Measurements from ENCODE around the gene PDZRN4. TPM values are rescaled to one million over a fixed set of nuclear protein-coding genes. Genes with fewer than 3 reads are reported as not detected.

The PDZRN4 gene
- total RNA-seq, 8 experiments from 2014 or later = 0.13 to 32.8 (median 5.4) TPM

DNA sequence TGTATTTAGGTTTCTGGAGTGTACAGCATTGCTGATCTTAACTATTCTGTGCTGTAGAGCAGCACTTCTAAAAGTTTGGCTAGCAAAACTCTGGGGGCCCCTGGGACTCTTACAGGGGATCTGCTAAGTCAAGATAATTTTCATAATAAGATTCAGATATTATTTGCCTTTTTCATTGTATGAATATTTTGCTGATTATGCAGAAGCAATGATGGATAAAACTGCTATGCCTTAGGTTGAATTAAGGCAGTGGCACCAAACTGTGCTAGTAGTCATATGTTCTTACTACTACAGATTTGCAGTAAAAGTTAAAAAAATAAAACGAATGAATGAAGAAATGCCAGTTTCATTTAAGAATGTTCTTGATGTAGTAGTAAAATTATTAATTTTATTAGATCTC, 160.1 kb downstream of the PDZRN4 start:
- in situ Hi-C loops (cut with MboI; ENCODE audit: low pct_unique_long_range_greater_than_20kb in 2 of 9, low sequenced_read_pairs in 9 of 9, unreplicated experiment in 9 of 9) = no loop called here
- Histone ChIP-seq H3K4me1 (replicated peaks in 1 of 2) (peaks cover 10 to 26% of the 10 kb centered on the region in 2 donors), H3K4me3 (no peak overlapping the region), H3K27ac (no peak overlapping the region)
- 0 to 88% (median 67%) methylated on average over 1 of the region's 1 CpG; no CpG with 5 or more reads in 1 of the 10 experiments for WGBS, 10 experiments
- ATAC-seq (replicated peaks in 6 of 8) = no peak

DNA sequence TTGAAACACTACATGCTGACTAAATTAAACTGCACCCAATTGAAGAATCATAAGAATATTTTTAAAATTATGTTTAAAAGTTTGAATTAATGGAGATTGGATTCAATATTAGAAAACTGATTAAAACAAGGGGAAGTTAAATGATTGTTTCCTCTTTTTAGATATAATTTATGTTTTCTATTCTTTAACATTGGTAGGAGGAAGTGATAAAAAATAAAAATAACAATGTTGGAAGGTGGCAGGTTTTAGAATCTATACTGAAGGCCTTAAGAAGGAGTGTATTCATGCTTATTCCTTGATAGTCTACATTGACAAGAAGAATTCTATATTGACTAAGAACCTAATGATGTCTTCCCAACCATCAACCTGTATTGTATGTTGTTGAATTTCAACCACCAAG, 168.1 kb downstream of the PDZRN4 start:
- Histone ChIP-seq H3K4me1 (replicated peaks in 1 of 2) (peaks cover 3 to 4% of the 10 kb centered on the region in 2 donors), H3K27ac (no peak overlapping the region), H3K4me3 (no peak overlapping the region)
- in situ Hi-C loops (cut with MboI; ENCODE audit: low pct_unique_long_range_greater_than_20kb in 2 of 9, low sequenced_read_pairs in 9 of 9, unreplicated experiment in 9 of 9) = no loop called here
- ATAC-seq (replicated peaks in 6 of 8) = no peak

DNA sequence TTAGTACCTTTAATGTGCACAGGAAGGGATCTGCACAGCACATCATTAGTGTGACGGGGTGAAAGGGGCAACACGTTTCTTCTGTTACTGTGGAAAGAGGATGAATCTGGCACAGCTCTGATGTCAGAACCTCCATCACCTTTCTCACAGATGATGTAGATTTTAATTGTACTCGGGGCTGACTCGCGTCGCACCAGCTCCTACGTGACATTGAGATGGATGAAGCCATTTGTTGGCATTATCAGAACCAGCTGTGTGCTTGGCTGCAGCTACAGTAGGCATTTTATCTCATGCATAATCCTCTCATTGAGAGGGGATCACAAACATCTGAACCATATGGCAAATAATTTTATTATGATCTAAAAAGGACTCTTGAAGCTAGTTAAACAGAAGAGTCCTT, 173.6 kb downstream of the PDZRN4 start:
- WGBS, 10 experiments = 0 to 80% (median 22%) methylated on average over 1 to 7 of the region's 7 CpGs; no CpG with 5 or more reads in 3 of the 10 experiments
- no peak overlapping the region for H3K4me3 ChIP-seq
- in situ Hi-C loops (cut with MboI; ENCODE audit: low pct_unique_long_range_greater_than_20kb in 2 of 9, low sequenced_read_pairs in 9 of 9, unreplicated experiment in 9 of 9) = no loop called here

DNA sequence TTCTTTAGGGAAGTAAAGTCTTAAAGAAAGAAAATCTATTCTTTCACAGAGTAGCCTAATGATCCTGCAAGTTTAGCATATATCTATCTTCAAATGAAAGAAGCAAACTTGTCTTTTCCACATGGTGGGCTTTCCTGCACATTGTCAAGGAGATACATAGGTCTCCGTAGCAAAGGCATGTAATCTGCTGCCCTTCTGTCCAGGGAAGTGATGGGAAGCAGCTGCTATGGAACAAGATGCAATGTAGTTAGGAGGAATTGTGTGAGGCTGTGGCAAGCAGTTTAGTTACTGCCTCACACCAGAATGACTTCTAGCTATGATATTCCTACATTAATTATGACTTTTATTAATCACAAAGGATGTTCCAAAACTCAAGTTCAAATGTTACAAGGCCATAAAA, 174.4 kb downstream of the PDZRN4 start:
- peaks cover 12 to 15% of the 10 kb centered on the region in 2 donors for H3K4me1 ChIP-seq (replicated peaks in 1 of 2)
- 0 to 29% (median 17%) methylated on average over 1 of the region's 1 CpG; no CpG with 5 or more reads in 4 of the 10 experiments for WGBS, 10 experiments
- in situ Hi-C loops (cut with MboI; ENCODE audit: low pct_unique_long_range_greater_than_20kb in 2 of 9, low sequenced_read_pairs in 9 of 9, unreplicated experiment in 9 of 9) = no loop called here
- no peak overlapping the region for H3K27ac ChIP-seq
- ATAC-seq (replicated peaks in 6 of 8) = peak in 1 of 8 experiments; percentile 37
- no peak overlapping the region for H3K4me3 ChIP-seq

More for the DNA sequence above, 173.6 kb downstream of the PDZRN4 start:
- H3K27ac ChIP-seq = peak overlapping the region; percentile 16 to 27
- peak in 5 of 8 experiments; percentile 74 to 84 (median 80) for ATAC-seq (replicated peaks in 6 of 8)
- peaks cover 5 to 7% of the 10 kb centered on the region in 2 donors for H3K4me1 ChIP-seq (replicated peaks in 1 of 2)

DNA sequence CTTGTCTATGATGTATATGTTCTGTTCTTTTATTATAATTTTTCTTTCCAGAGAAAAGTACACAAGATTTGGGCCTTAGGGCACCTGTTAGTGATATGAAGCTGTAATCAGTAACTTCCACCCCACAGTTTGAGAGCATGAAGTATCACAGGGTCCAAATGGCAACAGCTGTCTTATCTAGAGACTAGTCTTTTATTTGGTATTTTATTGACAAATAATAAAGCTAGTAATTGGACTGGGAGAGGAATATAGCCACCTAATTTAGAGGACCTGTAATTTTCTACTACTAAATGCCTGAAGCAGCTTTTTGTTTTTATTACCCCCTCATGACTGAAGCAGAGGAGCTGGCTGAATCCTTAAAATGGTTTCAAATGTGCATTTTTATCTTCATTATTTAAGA, 174.8 kb downstream of the PDZRN4 start:
- Histone ChIP-seq H3K4me1 (replicated peaks in 1 of 2) (peaks cover 12 to 15% of the 10 kb centered on the region in 2 donors), H3K27ac (no peak overlapping the region), H3K4me3 (no peak overlapping the region)
- ATAC-seq (replicated peaks in 6 of 8) = no peak
- in situ Hi-C loops (cut with MboI; ENCODE audit: low pct_unique_long_range_greater_than_20kb in 2 of 9, low sequenced_read_pairs in 9 of 9, unreplicated experiment in 9 of 9) = no loop called here

DNA sequence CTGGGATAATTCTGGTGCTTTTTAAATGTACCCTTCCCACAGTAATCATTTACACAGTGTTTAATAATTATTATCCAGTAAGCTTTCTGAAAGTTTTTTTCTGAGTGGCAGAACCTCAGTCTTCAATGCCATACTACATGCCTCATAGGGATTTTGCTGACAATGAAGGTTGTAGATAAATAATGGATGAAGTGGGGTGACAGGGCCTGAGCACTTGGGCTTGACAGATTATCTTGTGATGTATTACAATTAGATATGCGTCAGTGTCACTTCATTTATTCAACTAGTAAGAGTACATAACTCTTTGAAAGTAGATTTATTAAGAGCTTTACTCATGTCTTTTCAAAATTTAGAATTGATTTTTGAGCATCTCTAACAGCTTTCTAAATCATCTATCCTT, 176.1 kb downstream of the PDZRN4 start:
- peak in 1 of 8 experiments; percentile 19 for ATAC-seq (replicated peaks in 6 of 8)
- no peak overlapping the region for H3K27ac ChIP-seq
- H3K4me1 ChIP-seq (replicated peaks in 1 of 2) = peaks cover 12 to 15% of the 10 kb centered on the region in 2 donors
- in situ Hi-C loops (cut with MboI; ENCODE audit: low pct_unique_long_range_greater_than_20kb in 2 of 9, low sequenced_read_pairs in 9 of 9, unreplicated experiment in 9 of 9) = no loop called here
- H3K4me3 ChIP-seq = no peak overlapping the region
- 40 to 100% (median 50%) methylated on average over 1 of the region's 1 CpG; no CpG with 5 or more reads in 3 of the 10 experiments for WGBS, 10 experiments

DNA sequence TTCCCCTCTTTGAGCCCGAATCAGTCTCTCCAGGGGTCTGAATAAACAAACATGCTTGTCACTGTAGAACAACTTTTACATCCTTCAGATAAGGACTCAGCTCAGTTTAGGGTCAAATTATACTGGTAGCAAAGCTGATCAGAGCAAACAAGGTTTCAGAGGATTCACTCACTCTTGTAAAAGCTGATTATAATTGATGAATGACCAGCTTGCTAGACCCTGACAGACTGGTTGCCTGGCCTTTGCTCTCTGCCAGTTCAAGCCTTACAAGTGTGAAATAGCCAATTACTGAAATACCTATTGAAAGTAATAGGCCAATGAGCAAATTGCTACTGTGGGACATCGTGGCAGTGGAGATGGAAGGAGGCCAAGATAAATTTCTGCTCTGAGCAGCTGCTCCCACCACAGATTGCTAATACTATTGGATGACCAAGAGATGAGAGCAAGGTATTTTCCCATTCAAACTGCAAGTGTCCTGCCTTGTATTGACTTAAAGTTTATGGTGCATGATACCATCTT, 177.6 kb downstream of the PDZRN4 start:
- peak in 5 of 8 experiments; percentile 62 to 74 (median 68) for ATAC-seq (replicated peaks in 6 of 8)
- in situ Hi-C loops (cut with MboI; ENCODE audit: low pct_unique_long_range_greater_than_20kb in 2 of 9, low sequenced_read_pairs in 9 of 9, unreplicated experiment in 9 of 9) = no loop called here
- Histone ChIP-seq H3K4me3 (no peak overlapping the region), H3K4me1 (replicated peaks in 1 of 2) (peaks cover 12 to 15% of the 10 kb centered on the region in 2 donors), H3K27ac (peak overlapping the region in 1 of 2 donors; percentile 15)
- 0 to 21% (median 3%) methylated on average over 1 to 2 of the region's 2 CpGs; no CpG with 5 or more reads in 2 of the 10 experiments for WGBS, 10 experiments

DNA sequence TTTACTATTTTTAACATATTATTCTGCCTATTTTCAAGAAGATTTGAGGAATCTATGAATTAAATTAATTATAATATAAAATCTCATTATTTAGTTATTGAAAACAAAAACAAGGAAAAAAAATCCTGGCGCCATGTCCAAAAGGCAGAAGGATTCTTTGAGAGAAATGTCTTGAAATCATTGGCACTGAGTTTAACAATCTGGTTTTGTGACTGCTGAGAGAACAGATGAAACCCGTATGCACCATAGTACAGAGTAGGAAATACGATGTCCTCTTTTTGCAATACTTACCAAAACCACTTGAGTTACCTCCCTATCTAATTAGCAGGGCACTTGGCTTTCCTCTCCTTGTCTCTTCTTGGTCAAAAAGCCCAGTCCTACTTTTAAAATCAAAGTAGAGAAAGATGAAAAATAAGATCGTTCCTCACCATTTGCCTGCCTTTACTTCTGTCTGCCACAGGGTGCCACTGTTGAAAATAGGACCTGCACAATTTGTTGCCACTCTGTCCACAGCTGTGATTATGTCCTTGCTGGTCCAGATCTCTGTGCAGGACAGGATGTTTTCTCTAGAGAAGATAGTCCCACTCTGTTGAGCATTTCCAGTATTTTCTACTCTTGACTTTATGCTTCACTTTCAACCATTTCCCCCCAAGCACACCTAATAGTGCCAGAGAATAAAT, 179.7 kb downstream of the PDZRN4 start:
- in situ Hi-C loops (cut with MboI; ENCODE audit: low pct_unique_long_range_greater_than_20kb in 2 of 9, low sequenced_read_pairs in 9 of 9, unreplicated experiment in 9 of 9) = no loop called here
- Histone ChIP-seq H3K4me1 (replicated peaks in 1 of 2) (peaks cover 12 to 15% of the 10 kb centered on the region in 2 donors), H3K4me3 (no peak overlapping the region), H3K27ac (no peak overlapping the region)
- peak in 1 of 8 experiments; percentile 38 for ATAC-seq (replicated peaks in 6 of 8)
- WGBS, 10 experiments = 9 to 97% (median 86%) methylated on average over 2 to 4 of the region's 4 CpGs

DNA sequence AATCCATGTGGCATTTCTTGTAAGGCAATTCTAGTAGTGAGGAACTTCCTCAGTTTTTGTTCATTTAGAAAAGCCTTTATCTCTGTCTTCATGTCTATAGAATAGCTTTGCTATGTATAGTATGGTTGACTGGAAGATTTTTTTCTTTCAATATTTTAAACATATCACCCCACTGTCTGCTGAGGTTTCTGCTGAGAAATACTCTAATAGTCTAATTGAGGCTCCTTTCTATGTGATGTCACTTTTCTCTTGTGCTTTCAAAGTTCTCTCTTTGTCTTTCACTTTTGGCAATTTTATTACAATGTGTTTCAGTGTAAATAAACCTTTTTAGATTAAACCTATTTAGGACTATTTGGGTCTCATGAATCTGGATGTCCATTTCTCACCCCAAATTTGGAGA, 192.8 kb downstream of the PDZRN4 start:
- in situ Hi-C loops (cut with MboI; ENCODE audit: low pct_unique_long_range_greater_than_20kb in 2 of 9, low sequenced_read_pairs in 9 of 9, unreplicated experiment in 9 of 9) = no loop called here
- no peak for ATAC-seq (replicated peaks in 6 of 8)
- Histone ChIP-seq H3K4me3 (no peak overlapping the region), H3K4me1 (replicated peaks in 1 of 2) (no peaks in the 10 kb centered on the region), H3K27ac (no peak overlapping the region)

DNA sequence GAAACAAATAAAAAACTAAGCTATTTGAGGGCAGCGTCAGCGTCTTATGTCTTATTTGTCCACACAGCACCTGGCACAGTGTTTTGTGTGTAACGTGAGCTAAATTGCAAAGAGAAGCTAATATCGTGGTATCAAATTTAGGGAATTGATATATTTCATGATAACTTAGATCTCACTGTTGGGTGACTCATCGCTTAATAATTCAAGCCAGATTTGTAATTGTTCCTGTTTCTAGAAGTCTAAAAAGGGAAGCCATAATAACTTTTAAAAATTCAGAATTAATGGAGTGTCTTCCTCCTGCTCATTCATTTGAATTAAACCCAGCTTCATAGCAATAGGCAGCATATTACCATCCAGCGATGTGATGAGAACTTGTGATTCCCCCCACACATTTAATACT, 214.7 kb downstream of the PDZRN4 start:
- in situ Hi-C loops (cut with MboI; ENCODE audit: low pct_unique_long_range_greater_than_20kb in 2 of 9, low sequenced_read_pairs in 9 of 9, unreplicated experiment in 9 of 9) = no loop called here
- 60 to 100% (median 83%) methylated on average over 1 to 6 of the region's 6 CpGs for WGBS, 10 experiments
- no peak overlapping the region for H3K27ac ChIP-seq
- H3K4me3 ChIP-seq = no peak overlapping the region
- no peak for ATAC-seq (replicated peaks in 6 of 8)
- H3K4me1 ChIP-seq (replicated peaks in 1 of 2) = peaks cover 7 to 11% of the 10 kb centered on the region in 2 donors

DNA sequence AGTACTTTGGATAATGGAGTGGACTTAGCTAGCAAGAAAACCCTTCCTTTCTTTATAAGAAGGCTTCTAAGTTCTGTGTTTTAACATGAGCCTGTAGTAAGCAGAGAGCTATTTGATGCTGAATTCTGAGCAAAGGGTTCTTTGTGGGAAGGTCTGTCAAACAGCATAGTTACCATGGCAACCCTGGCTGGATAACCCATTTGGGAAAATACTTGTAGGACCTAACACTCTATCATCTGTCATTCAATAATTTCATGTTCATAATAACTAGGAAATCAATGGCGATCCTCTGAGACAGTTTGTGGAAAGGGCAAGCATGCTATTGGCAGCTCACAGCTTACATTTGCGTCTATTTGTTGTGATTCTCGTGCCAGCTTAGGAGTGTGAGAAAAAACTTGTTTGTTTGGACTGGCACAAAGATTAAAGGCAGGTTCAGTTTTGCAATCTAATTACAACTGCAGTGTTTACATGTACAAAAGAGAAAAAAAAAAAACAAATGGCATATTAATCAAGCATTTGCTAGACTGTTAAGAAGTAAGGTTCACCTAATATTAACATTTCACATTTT, 219.2 kb downstream of the PDZRN4 start:
- H3K4me1 ChIP-seq (replicated peaks in 1 of 2) = peaks cover 7 to 23% of the 10 kb centered on the region in 2 donors
- no peak overlapping the region for H3K27ac ChIP-seq
- H3K4me3 ChIP-seq = no peak overlapping the region
- 0 to 83% (median 73%) methylated on average over 1 to 3 of the region's 3 CpGs for WGBS, 10 experiments
- in situ Hi-C loops (cut with MboI; ENCODE audit: low pct_unique_long_range_greater_than_20kb in 2 of 9, low sequenced_read_pairs in 9 of 9, unreplicated experiment in 9 of 9) = no loop called here
- ATAC-seq (replicated peaks in 6 of 8) = peak in 5 of 8 experiments; percentile 43 to 73 (median 62)

DNA sequence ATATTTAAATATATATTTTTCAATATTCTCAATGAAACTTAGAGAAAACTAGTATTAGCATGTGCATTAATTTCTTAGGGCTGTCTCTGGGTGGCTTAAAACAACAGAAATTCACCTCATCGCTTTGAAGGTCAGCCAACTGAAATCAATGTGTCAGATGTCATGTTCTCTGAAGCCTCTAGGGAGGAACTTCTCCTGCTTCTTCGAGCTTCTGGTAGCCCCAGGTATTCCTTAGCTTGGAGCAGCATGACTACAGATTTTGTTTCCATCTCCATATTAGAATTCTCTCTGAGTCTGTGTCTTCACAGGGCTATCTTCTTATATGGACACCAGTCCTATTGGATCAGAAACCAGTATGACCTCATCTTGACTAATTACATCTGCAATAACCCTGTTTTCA, 221.5 kb downstream of the PDZRN4 start:
- no peak overlapping the region for H3K4me3 ChIP-seq
- H3K4me1 ChIP-seq (replicated peaks in 1 of 2) = peaks cover 7 to 23% of the 10 kb centered on the region in 2 donors
- in situ Hi-C loops (cut with MboI; ENCODE audit: low pct_unique_long_range_greater_than_20kb in 2 of 9, low sequenced_read_pairs in 9 of 9, unreplicated experiment in 9 of 9) = no loop called here
- no peak overlapping the region for H3K27ac ChIP-seq
- WGBS, 10 experiments = 0 to 94% (median 39%) methylated on average over 1 to 2 of the region's 2 CpGs; no CpG with 5 or more reads in 3 of the 10 experiments
- peak in 1 of 8 experiments; percentile 41 for ATAC-seq (replicated peaks in 6 of 8)

DNA sequence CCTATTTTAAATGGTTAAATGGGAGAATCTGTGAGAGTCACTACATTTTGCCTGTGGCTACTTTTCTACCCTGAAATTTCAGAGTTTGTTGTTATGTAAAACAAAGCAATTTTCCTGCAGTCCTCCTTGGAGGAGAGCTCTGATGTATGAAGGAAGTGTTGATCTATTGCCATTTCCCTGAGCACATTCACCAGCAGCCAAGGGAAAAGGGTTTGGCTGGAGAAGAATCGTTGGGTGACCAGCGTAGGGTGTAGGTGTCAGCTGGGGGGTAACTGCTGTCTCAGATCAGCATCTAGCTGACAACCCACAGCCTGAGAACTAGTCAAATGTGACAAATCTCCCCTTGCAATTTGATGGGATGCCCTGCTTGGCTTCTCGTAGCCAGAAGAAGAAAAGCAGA, 230.5 kb downstream of the PDZRN4 start:
- Histone ChIP-seq H3K4me1 (replicated peaks in 1 of 2) (peaks cover 13 to 30% of the 10 kb centered on the region in 2 donors), H3K4me3 (no peak overlapping the region), H3K27ac (no peak overlapping the region)
- peak in 3 of 8 experiments; percentile 30 to 47 (median 42) for ATAC-seq (replicated peaks in 6 of 8)
- 10 to 83% (median 52%) methylated on average over 1 to 3 of the region's 3 CpGs; no CpG with 5 or more reads in 3 of the 10 experiments for WGBS, 10 experiments
- in situ Hi-C loops (cut with MboI; ENCODE audit: low pct_unique_long_range_greater_than_20kb in 2 of 9, low sequenced_read_pairs in 9 of 9, unreplicated experiment in 9 of 9) = no loop called here

Measured in motor neuron (in vitro differentiated cells).